Activated CD4-positive, alpha-beta T cell treated with anti-CD3 and anti-CD28 coated beads for 36 hours (primary cell): ENCODE measurements around the gene FGD5. TPM values are rescaled to one million over a fixed set of nuclear protein-coding genes. Genes with fewer than 3 reads are reported as not detected.

Source experiments
- ATAC-seq: fragments of 200-7000 bp; cut with Tn5 transposase; one replicate; pipeline ENCODE4 v1.10.0; 2021; ENCODE audit warnings: mild to moderate bottlenecking, moderate library complexity
- CTCF ChIA-PET: fragments of 350-600 bp; sonication (Branson Sonifier 250); formaldehyde crosslinking; loops from one replicate; lab custom pipeline; 2021; ENCODE audit warnings: antibody characterized with exemption; lab: Charles Lee
- POLR2A ChIA-PET: fragments of 350-600 bp; sonication (Branson Sonifier 250); formaldehyde crosslinking; loops from one replicate; lab custom pipeline; 2021; ENCODE audit warnings: antibody characterized with exemption, inconsistent platforms; lab: Charles Lee
- DNase-seq: peaks from one replicate; pipeline ENCODE4 v3.0.0-alpha.2; 2020
- H3K27ac Mint-ChIP-seq: one replicate; pipeline ENCODE4 v1.8.0; 2021; ENCODE audit warnings: mixed read lengths
- H3K27me3 Mint-ChIP-seq: one replicate; pipeline ENCODE4 v1.8.0; 2021; ENCODE audit warnings: mixed read lengths
- H3K36me3 Mint-ChIP-seq: one replicate; pipeline ENCODE4 v1.8.0; 2021; ENCODE audit warnings: low read depth, mixed read lengths
- H3K4me1 Mint-ChIP-seq: one replicate; pipeline ENCODE4 v1.8.0; 2021; ENCODE audit warnings: mixed read lengths
- H3K4me3 Mint-ChIP-seq: one replicate; pipeline ENCODE4 v1.8.0; 2021; ENCODE audit warnings: mild to moderate bottlenecking, moderate library complexity, mixed read lengths
- H3K9me3 Mint-ChIP-seq: one replicate; pipeline ENCODE4 v1.8.0; 2021; ENCODE audit warnings: low read depth, mixed read lengths
- intact Hi-C, 2 experiments: fragments of 100-400 bp; cut with DNase I in 1 of 2; cut with micrococcal nuclease in 1 of 2; formaldehyde crosslinking; loops; one replicate each; pipeline versions ENCODE4 v1.14.2 to v1.15.1; 2022 to 2024; cut with DNase I, micrococcal nuclease
- total RNA-seq, 2 experiments: library from RNA; stranded (reverse); gene quantifications; one replicate each; pipeline ENCODE4 v1.2.3, GENCODE V29; 2021

FGD5 gene
- total RNA-seq, 2 experiments from 2014 or later, result 0.09 TPM; not detected in 1

DNA sequence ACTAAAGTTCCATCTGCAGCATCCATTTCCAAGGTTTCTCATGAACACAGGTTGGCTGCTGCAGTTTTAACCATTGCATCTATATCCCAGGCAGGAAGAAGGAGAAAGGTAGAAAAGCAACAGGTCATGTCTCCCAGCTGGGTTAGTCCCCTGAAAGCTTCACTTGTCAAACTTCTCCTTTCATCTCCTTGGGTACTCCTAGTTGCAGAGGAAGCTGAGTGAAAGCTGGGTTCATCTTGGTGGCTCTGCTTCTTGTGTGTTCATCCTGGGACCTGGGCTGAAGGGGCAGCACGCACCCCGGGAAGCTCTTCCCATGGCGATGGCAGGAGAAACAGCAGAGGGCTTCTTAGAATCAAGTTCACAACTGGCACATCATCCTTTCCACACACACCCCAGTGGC, 67.3 kb downstream of the FGD5 start:
- Mint-ChIP-seq H3K4me3 (no peak overlapping the region), H3K4me1 (peaks cover 43% of the 10 kb centered on the region), H3K9me3 (no peaks in the 10 kb centered on the region), H3K27me3 (no peaks in the 10 kb centered on the region), H3K36me3 (no peaks in the 10 kb centered on the region), H3K27ac (no peak overlapping the region)
- POLR2A ChIA-PET, result no interaction called here
- CTCF ChIA-PET, result no interaction called here
- DNase-seq (no peak), ATAC-seq (no peak)
- intact Hi-C loops, result no loop called here

DNA sequence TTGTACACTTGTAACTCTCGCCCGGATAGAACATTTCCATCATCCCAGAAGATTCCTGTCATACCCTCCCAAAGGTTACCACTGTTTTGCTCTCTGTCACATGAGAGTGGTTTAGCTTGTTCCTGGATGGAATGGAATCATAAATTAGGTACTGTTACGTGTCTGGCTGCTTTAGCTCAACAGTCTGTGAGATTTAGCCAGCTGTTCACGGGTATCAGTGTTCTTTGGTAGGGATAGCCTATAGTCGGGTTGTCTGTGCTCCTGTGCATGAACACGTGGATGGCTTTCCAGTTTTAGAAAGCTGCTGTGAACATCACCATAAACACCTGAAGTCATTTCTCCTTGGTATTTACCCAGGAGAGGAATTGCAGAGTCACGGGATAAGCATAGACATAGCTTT, 70.4 kb downstream of the FGD5 start:
- H3K4me1 Mint-ChIP-seq, result peaks cover 20% of the 10 kb centered on the region
- no peak for DNase-seq
- ChIA-PET CTCF (interaction anchor here (0.6 to 0.8 kb wide), 2 partner anchors 24 to 985 kb away, joined by 3 to 4 read pairs; no protein-coding TSS in a partner anchor), POLR2A (no interaction called here)
- intact Hi-C loops, result no loop called here
- H3K4me3 Mint-ChIP-seq, result no peak overlapping the region
- no peaks in the 10 kb centered on the region for H3K9me3 Mint-ChIP-seq
- H3K27me3 Mint-ChIP-seq, result no peaks in the 10 kb centered on the region
- H3K27ac Mint-ChIP-seq, result no peak overlapping the region
- ATAC-seq, result no peak
- no peaks in the 10 kb centered on the region for H3K36me3 Mint-ChIP-seq

DNA sequence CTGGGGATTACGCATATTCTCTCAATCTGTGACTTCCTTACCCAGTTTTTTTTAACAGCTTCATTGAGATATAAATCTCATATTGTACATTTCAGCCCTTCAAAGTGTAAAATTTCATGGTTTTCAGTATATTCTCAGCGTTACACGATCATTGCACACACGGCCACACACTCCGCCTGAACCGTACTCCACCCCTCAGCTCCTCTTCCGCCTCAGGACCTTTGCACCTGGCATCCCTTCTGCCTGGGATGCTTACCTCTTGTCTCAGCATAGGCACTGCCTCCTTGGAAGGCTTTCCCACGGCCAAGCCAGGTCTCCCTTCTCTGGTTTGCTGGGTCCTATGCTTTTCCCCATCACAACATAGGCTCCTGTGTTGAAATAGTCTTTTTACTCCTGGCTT, 71.2 kb downstream of the FGD5 start:
- no peak overlapping the region for H3K4me3 Mint-ChIP-seq
- CTCF ChIA-PET, result interaction anchor here (0.8 kb wide), 1 partner anchor 23 kb away, joined by 3 read pairs; no protein-coding TSS in a partner anchor
- DNase-seq (no peak), ATAC-seq (no peak)
- no peak overlapping the region for H3K27ac Mint-ChIP-seq
- POLR2A ChIA-PET, result no interaction called here
- H3K27me3 Mint-ChIP-seq, result peaks cover under 1% of the 10 kb centered on the region
- intact Hi-C loops, result no loop called here
- peaks cover 13% of the 10 kb centered on the region for H3K4me1 Mint-ChIP-seq
- H3K9me3 Mint-ChIP-seq, result no peaks in the 10 kb centered on the region
- H3K36me3 Mint-ChIP-seq, result no peaks in the 10 kb centered on the region

DNA sequence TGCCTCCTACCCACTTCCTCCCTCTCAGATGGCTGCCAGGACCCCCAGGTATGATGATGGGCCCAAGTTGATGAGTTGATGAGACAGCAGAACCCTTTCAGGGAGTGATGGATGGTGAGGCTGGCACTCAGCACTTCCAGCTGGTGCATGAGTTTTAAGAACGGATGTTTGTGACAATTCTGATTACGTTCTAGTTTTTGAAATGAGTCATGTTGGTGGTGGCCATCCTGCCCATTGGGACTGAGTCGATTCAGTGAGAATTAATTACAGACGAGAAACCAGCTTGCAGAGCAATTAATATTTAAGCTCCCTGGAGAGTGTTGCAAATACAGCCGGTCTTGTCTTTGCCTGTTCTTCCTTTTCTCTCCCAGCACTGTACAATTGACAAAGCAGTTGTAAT, 71.7 kb downstream of the FGD5 start:
- ATAC-seq (peak; percentile 57), DNase-seq (no peak)
- no peaks in the 10 kb centered on the region for H3K36me3 Mint-ChIP-seq
- ChIA-PET CTCF (no interaction called here), POLR2A (no interaction called here)
- intact Hi-C loops, result no loop called here
- H3K27me3 Mint-ChIP-seq, result peaks cover 3% of the 10 kb centered on the region
- H3K4me3 Mint-ChIP-seq, result no peak overlapping the region
- H3K9me3 Mint-ChIP-seq, result no peaks in the 10 kb centered on the region
- peaks cover 8% of the 10 kb centered on the region for H3K4me1 Mint-ChIP-seq
- H3K27ac Mint-ChIP-seq, result no peak overlapping the region

DNA sequence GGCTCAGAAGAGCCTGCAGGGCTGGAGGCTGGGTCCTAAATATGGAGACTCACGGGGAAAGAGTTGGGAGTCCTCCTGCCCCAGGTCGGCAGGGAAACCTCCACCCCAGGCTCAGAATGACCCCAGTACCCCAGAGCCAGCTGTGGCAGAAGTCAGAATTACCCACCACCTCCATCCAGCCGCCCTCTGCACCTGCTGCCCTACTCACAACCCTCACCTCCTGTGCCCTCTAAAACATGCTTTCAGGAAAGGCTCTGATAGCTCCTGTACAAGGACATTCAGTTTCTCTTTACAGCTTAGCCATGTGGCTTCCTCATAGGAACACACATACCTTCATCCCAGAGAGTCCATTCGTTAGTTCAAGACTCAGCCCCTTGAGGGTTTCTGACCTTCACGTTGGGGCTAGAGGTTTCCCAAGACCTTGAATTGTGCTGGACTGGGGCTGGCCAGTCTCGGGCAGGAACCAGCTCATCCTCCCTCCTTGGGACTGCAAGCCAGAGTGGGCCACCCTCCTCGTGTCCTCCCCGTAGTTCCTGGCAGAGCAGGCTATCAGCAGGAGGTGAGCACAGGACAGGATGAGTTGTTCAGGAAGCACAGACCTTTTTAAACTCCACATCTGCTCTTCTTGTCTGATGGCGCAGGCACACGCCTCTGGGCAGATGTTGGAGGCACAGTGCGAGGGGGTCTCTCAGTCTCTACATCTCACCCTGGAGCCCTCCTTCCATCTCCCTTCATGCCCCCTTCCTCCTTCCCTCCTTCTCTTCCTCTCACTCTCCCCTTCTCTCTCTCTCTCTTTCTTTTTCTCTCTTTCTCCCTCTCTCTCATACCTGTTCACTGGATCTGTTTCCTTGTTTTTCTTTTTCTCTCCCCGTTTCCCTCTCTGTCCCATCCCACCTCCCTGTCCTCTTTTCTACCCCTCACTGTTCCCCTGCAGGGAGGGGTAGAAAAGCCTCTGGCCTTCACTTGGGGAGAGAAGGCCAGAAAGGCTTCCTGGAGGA, 72.7 kb downstream of the FGD5 start:
- Mint-ChIP-seq H3K4me3 (no peak overlapping the region), H3K27me3 (peaks cover 3% of the 10 kb centered on the region), H3K27ac (no peak overlapping the region), H3K36me3 (no peaks in the 10 kb centered on the region), H3K9me3 (no peaks in the 10 kb centered on the region), H3K4me1 (peaks cover 2% of the 10 kb centered on the region)
- ChIA-PET CTCF (interaction anchor here (2.6 kb wide), 1 partner anchor 30 kb away, joined by 11 read pairs; no protein-coding TSS in a partner anchor), POLR2A (no interaction called here)
- no peak for ATAC-seq
- DNase-seq, result no peak
- intact Hi-C loops, result no loop called here

DNA sequence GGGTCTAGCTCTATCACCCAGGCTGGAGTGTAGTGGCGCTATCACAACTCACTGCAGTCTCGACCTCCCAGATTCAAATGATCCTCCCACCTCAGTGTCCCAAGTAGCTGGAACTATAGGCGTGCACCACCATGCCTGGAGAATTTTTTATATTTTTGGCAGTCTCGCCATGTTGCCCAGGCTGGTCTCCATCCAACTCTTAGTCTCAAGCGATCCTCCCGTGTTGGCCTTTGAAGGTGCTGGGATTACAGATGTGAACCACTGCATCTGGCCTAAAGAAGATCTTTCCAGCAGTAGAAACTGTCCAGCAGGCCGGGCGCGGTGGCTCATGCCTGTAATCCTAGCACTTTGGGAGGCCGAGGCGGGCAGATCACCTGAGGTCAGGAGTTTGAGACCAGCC, 73.5 kb downstream of the FGD5 start:
- Mint-ChIP-seq H3K9me3 (no peaks in the 10 kb centered on the region), H3K36me3 (no peaks in the 10 kb centered on the region), H3K4me3 (no peak overlapping the region), H3K27me3 (peaks cover 3% of the 10 kb centered on the region), H3K4me1 (peaks cover 2% of the 10 kb centered on the region), H3K27ac (no peak overlapping the region)
- ATAC-seq, result no peak
- POLR2A ChIA-PET, result no interaction called here
- DNase-seq, result no peak
- CTCF ChIA-PET, result interaction anchor here (2.6 kb wide), 1 partner anchor 30 kb away, joined by 11 read pairs; no protein-coding TSS in a partner anchor
- intact Hi-C loops, result no loop called here

DNA sequence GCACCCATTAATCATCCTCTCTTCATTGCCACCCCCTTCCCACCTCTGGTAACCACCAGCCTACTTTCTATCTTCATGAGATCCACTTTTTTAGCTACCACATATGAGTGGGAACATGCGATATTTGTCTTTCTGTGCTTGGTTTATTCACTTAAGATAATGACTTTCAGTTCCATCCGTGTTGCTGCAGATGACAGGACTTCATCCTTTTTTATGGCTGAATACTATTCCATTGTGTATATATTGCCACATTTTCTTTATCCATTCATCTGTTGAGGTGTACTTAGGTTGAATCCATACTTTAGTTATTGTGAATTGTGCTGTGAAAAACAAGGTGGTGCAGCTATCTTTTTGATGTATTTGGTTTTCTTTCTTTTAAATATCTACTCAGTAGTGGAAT, 75.3 kb downstream of the FGD5 start:
- Mint-ChIP-seq H3K4me3 (no peak overlapping the region), H3K27ac (no peak overlapping the region), H3K9me3 (no peaks in the 10 kb centered on the region), H3K27me3 (peaks cover 4% of the 10 kb centered on the region), H3K36me3 (no peaks in the 10 kb centered on the region), H3K4me1 (peaks cover 2% of the 10 kb centered on the region)
- DNase-seq, result no peak
- POLR2A ChIA-PET, result no interaction called here
- intact Hi-C loops, result no loop called here
- CTCF ChIA-PET, result interaction anchor here (0.7 to 2.6 kb wide), 2 partner anchors 28 to 983 kb away, joined by 3 to 11 read pairs; no protein-coding TSS in a partner anchor
- ATAC-seq, result no peak

DNA sequence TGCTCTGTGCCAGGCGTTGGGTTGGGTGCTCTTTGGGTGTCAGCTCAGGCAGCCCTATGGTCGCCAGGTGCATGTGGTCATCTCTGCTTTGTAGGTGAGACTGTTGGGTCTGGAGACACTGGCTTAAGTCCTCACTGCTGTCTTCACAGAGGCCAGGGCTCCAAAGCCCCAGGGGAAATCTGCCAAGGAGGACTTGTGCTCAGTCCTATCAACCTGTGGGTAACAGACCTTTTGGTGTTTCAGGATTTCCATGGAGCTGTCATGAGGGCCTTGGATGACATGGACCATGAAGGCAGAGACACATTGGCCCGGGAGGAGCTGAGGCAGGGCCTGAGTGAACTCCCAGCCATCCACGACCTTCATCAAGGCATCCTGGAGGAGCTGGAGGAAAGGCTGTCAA, 78.5 kb downstream of the FGD5 start:
- POLR2A ChIA-PET, result no interaction called here
- DNase-seq (no peak), ATAC-seq (no peak)
- intact Hi-C loops, result no loop called here
- Mint-ChIP-seq H3K27ac (no peak overlapping the region), H3K27me3 (peaks cover 4% of the 10 kb centered on the region), H3K9me3 (no peaks in the 10 kb centered on the region), H3K4me3 (no peak overlapping the region), H3K4me1 (no peaks in the 10 kb centered on the region), H3K36me3 (no peaks in the 10 kb centered on the region)
- CTCF ChIA-PET, result interaction anchor here (1.1 kb wide), 1 partner anchor 24 kb away, joined by 4 read pairs; no protein-coding TSS in a partner anchor

DNA sequence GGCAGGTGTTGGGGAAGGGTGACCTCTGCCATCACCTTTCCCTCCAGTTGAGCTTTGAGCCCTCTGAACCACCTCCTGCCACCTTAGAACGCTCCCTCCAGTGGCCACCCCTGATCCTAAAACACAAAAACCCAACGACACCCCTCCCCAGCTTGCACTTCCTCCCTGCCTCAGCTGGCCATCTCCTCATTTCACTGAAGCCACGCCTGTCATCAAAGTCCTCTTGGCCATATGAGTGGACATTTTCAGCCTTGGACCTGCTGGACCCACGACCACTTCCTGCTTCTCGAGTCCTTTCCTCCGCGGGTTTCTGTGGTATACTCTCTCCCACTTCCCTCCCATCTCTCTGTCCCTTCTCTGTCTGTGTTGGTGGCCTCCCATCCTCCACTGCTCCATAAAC, 80.2 kb downstream of the FGD5 start:
- intact Hi-C loops, result no loop called here
- DNase-seq (no peak), ATAC-seq (no peak)
- POLR2A ChIA-PET, result no interaction called here
- H3K27ac Mint-ChIP-seq, result no peak overlapping the region
- H3K4me1 Mint-ChIP-seq, result no peaks in the 10 kb centered on the region
- H3K4me3 Mint-ChIP-seq, result no peak overlapping the region
- CTCF ChIA-PET, result no interaction called here
- H3K9me3 Mint-ChIP-seq, result no peaks in the 10 kb centered on the region
- no peaks in the 10 kb centered on the region for H3K36me3 Mint-ChIP-seq
- H3K27me3 Mint-ChIP-seq, result peaks cover 4% of the 10 kb centered on the region

DNA sequence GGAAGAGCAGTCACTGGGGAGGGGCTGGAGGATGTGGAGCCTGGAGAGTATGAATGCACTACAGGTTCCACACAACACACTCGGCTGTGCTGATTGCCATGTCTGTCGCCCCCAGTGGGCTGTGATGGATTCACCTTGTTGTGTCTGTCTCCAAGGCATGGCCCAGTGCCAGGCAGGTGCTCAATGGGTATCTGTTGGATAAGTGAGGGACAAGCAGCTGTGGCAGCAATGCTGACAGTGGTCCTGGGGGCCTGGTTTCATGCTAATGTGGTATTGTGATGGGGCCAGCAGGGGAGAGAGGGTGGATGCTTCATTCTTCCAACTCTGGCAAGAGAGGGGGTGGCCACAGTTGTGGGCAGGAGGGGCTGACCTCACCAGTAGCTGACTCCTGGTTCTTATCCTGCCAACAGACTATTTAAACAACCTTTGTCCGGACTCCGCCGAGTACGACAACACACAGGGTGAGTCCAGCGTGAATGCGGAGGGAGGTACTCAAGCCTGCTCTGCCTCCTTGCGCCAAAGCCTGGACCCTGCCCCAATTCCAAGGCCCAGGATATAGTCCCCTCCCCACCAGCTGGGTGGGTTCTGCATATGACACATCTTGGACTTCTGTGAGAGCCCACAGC, 81.3 kb downstream of the FGD5 start:
- H3K27ac Mint-ChIP-seq, result no peak overlapping the region
- CTCF ChIA-PET, result no interaction called here
- H3K36me3 Mint-ChIP-seq, result peaks cover under 1% of the 10 kb centered on the region
- H3K9me3 Mint-ChIP-seq, result peaks cover 2% of the 10 kb centered on the region
- H3K27me3 Mint-ChIP-seq, result peaks cover 3% of the 10 kb centered on the region
- H3K4me1 Mint-ChIP-seq, result no peaks in the 10 kb centered on the region
- intact Hi-C loops, result no loop called here
- DNase-seq, result no peak
- POLR2A ChIA-PET, result no interaction called here
- H3K4me3 Mint-ChIP-seq, result no peak overlapping the region
- no peak for ATAC-seq

DNA sequence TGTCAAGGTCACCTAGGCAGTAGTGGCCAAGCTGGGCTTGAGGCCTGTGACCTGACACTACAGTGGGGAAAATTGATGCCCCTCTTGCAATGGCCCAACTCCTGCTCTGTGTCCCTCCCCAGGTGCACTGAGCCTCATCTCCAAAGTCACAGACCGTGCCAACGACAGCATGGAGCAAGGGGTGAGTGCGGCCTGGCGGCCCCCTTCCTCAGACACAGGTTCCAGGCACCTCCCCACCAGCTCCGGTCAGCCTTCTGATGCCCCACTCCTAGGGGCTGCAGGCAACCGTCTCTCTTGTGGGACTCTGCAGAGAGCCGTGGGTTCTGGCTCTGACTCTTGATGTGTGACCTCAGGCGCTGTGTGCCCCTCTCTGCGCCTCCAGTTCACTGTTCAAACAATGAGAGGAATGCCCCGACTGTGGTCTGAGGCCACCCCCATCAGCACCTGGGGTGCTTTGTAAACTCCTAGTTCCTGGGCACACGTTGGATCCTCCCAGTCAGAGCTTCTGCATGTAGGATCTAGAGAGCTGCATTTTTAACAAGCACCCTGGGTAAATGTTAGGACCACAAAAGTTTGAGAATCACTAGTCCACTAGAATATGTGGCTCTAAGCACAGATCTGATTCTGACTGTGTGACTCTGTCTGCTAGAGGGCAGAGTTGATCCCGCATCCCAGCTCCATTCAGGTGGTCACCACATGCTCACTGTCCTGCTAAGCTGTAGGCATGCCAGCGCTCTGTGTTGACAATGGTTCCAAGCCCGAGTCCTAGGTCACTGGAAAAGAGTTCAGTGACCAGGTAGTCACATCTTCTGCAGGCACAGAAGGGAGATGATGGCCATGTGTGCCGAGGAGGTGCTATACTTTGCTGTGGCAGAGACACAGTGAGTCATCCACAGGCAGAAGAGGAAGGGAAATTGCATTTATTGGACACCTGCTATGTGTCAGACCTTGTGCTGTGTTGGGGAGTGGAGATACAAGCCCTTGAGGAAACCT, 82.4 kb downstream of the FGD5 start:
- ChIA-PET POLR2A (no interaction called here), CTCF (interaction anchor here (0.7 kb wide), 1 partner anchor 168 kb away, joined by 3 read pairs; no protein-coding TSS in a partner anchor)
- Mint-ChIP-seq H3K4me3 (no peak overlapping the region), H3K36me3 (peaks cover 2% of the 10 kb centered on the region), H3K4me1 (no peaks in the 10 kb centered on the region), H3K9me3 (peaks cover 12% of the 10 kb centered on the region), H3K27ac (no peak overlapping the region), H3K27me3 (peaks cover 4% of the 10 kb centered on the region)
- DNase-seq (no peak), ATAC-seq (no peak)
- intact Hi-C loops, result no loop called here
